ENCODE results near the gene FADD.

- peak; percentile 74 for TF ChIP-seq POLR2A (IDR thresholded peaks at IDR 0.05)
- TF ChIP-seq, protein P1, sequence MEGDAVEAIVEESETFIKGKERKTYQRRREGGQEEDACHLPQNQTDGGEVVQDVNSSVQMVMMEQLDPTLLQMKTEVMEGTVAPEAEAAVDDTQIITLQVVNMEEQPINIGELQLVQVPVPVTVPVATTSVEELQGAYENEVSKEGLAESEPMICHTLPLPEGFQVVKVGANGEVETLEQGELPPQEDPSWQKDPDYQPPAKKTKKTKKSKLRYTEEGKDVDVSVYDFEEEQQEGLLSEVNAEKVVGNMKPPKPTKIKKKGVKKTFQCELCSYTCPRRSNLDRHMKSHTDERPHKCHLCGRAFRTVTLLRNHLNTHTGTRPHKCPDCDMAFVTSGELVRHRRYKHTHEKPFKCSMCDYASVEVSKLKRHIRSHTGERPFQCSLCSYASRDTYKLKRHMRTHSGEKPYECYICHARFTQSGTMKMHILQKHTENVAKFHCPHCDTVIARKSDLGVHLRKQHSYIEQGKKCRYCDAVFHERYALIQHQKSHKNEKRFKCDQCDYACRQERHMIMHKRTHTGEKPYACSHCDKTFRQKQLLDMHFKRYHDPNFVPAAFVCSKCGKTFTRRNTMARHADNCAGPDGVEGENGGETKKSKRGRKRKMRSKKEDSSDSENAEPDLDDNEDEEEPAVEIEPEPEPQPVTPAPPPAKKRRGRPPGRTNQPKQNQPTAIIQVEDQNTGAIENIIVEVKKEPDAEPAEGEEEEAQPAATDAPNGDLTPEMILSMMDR (IDR thresholded peaks at IDR 0.05) = peak in 2 of 4 experiments; percentile 14 to 24
These were observed at the start of gene FADD for GRCh38 chr11:70202920-70203750.

All from prostate gland (tissue), 2 donors.